Thyroid gland (tissue), 4 donors: ENCODE measurements around the gene KIAA0408.

Source experiments
- POLR2A ChIP-seq, 2 donors: fragments of 450-650 bp; IDR thresholded peaks; one replicate each; pipeline ENCODE4 v1.6.1; 2017; ENCODE audit warnings: antibody characterized with exemption in 2 of 2, mild to moderate bottlenecking in 2 of 2, moderate library complexity in 1 of 2
- TF ChIP-seq, protein P1 (sequence below), 6 experiments: fragments of 200-600 bp in 3 of 6; fragments of 450-650 bp in 3 of 6; sonication (generic) in 3 of 6; IDR thresholded peaks; one replicate each; pipeline ENCODE4 v1.5.1; 2016 to 2019; ENCODE audit warnings: antibody characterized with exemption in 6 of 6, mild to moderate bottlenecking in 2 of 6, inconsistent platforms in 1 of 6, moderate library complexity in 1 of 6

- TF ChIP-seq POLR2A (IDR thresholded peaks at IDR 0.05), result no peak
- TF ChIP-seq, protein P1, sequence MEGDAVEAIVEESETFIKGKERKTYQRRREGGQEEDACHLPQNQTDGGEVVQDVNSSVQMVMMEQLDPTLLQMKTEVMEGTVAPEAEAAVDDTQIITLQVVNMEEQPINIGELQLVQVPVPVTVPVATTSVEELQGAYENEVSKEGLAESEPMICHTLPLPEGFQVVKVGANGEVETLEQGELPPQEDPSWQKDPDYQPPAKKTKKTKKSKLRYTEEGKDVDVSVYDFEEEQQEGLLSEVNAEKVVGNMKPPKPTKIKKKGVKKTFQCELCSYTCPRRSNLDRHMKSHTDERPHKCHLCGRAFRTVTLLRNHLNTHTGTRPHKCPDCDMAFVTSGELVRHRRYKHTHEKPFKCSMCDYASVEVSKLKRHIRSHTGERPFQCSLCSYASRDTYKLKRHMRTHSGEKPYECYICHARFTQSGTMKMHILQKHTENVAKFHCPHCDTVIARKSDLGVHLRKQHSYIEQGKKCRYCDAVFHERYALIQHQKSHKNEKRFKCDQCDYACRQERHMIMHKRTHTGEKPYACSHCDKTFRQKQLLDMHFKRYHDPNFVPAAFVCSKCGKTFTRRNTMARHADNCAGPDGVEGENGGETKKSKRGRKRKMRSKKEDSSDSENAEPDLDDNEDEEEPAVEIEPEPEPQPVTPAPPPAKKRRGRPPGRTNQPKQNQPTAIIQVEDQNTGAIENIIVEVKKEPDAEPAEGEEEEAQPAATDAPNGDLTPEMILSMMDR (IDR thresholded peaks at IDR 0.05), result no peak
These were observed 16.6 kb upstream of the KIAA0408 start for GRCh38 chr6:127475823-127476176.
